ENCODE data around the gene ARGLU1. TPM values are rescaled to one million over a fixed set of nuclear protein-coding genes. Genes with fewer than 3 reads are reported as not detected.

ARGLU1 gene
- total RNA-seq, 3 donors from 2014 or later = 71.7 to 88.5 (median 84.8) TPM

GRCh38 chr13:106586648-106587166 is 18.8 kb upstream of the ARGLU1 start:
- DNase-seq = no peak
- Histone ChIP-seq H3K4me1 (ENCODE audit: low read depth) (peaks cover 6% of the 10 kb centered on the region), H3K4me3 (no peak overlapping the region), H3K9me3 (peaks cover 19% of the 10 kb centered on the region), H3K36me3 (ENCODE audit: low read depth) (no peaks in the 10 kb centered on the region)
- intact Hi-C loops (cut with DNase I, micrococcal nuclease) = no loop called here
- ATAC-seq = peak; percentile 48
- TF ChIP-seq CTCF (IDR thresholded peaks at IDR 0.05) = no peak

GRCh38 chr13:106581225-106581624 is 13.3 kb upstream of the ARGLU1 start:
- DNase-seq (no peak), ATAC-seq (no peak)
- no peaks in the 10 kb centered on the region for H3K36me3 ChIP-seq (ENCODE audit: low read depth)
- H3K4me3 ChIP-seq = no peak overlapping the region
- intact Hi-C loops (cut with DNase I, micrococcal nuclease) = no loop called here
- TF ChIP-seq CTCF (IDR thresholded peaks at IDR 0.05) = no peak
- H3K4me1 ChIP-seq (ENCODE audit: low read depth) = no peaks in the 10 kb centered on the region
- H3K9me3 ChIP-seq = peaks cover 17% of the 10 kb centered on the region

GRCh38 chr13:106575896-106576295 is 8.0 kb upstream of the ARGLU1 start:
- TF ChIP-seq CTCF (IDR thresholded peaks at IDR 0.05) = no peak
- no peaks in the 10 kb centered on the region for H3K36me3 ChIP-seq (ENCODE audit: low read depth)
- ATAC-seq = no peak
- DNase-seq = no peak
- H3K4me3 ChIP-seq = no peak overlapping the region
- intact Hi-C loops (cut with DNase I, micrococcal nuclease) = no loop called here
- H3K9me3 ChIP-seq = no peaks in the 10 kb centered on the region
- H3K4me1 ChIP-seq (ENCODE audit: low read depth) = no peaks in the 10 kb centered on the region

GRCh38 chr13:106573868-106574267 is 5.9 kb upstream of the ARGLU1 start:
- no peaks in the 10 kb centered on the region for H3K9me3 ChIP-seq
- no peaks in the 10 kb centered on the region for H3K4me1 ChIP-seq (ENCODE audit: low read depth)
- no peak overlapping the region for H3K4me3 ChIP-seq
- peak in 1 of 3 donors; percentile 26 for DNase-seq
- no peaks in the 10 kb centered on the region for H3K36me3 ChIP-seq (ENCODE audit: low read depth)
- intact Hi-C loops (cut with DNase I, micrococcal nuclease) = no loop called here
- TF ChIP-seq CTCF (IDR thresholded peaks at IDR 0.05) = no peak
- no peak for ATAC-seq

- no peak for DNase-seq
- intact Hi-C loops (cut with DNase I, micrococcal nuclease) = no loop called here
- no peak overlapping the region for H3K4me3 ChIP-seq
- ATAC-seq = no peak
- H3K9me3 ChIP-seq = no peaks in the 10 kb centered on the region
- no peaks in the 10 kb centered on the region for H3K36me3 ChIP-seq (ENCODE audit: low read depth)
- no peak for TF ChIP-seq CTCF (IDR thresholded peaks at IDR 0.05)
- peaks cover 3% of the 10 kb centered on the region for H3K4me1 ChIP-seq (ENCODE audit: low read depth)
Observed at GRCh38 chr13:106573284-106573846, 5.4 kb upstream of the ARGLU1 start.

All from mucosa of descending colon (tissue), 3 donors.